ENCODE measurements around the gene PPFIA2. TPM values are rescaled to one million over a fixed set of nuclear protein-coding genes. Genes with fewer than 3 reads are reported as not detected.
"Not testable (repeated sequence)": the region's sequence is repeated elsewhere in the genome, so short reads cannot be mapped to it uniquely, and the experiment has no call there.

The PPFIA2 gene
- total RNA-seq, 1 donor from 2014 or later: 152 TPM

DNA sequence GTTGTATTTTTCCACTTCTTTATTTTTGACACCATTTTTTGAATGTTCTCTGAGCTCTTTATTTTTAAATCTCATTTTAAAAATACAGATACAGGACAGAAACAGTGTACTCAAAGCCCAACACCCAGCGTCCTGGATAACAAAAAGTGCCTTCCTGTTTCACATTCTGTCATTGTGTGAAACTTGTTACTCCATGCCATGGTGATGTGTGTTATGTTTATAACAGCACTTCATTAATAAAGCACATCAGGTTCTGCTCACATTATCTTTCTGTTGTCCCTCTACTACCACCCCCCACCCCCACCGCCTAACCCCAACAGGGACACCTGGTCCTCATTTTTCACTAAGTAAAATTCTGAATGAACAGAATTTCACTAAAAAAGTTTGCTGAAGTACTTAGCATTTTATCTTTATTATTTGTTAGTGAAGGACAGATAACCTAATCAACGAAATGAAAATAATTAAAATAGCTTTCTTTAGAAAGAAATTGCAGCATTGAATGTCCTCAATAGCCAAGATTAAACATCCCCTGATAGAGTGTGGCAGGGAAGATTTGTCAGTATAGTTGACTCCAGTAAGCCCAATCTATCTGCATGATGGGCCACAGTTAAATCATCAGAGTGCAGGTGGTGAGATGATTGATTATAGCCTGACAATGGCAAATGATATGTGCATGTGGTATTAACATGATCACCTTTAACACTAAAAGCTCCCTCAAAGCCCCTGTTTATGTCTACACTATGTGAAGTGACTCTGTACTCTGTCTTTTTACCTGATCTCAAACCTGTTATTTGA, 527.4 kb downstream of the PPFIA2 start:
- DNase-seq (ENCODE audit: low spot score in 2 of 2): no peak
- FAIRE-seq: no peak

GRCh38 chr12:81229759-81230158, 529.4 kb downstream of the PPFIA2 start:
- FAIRE-seq (no peak), DNase-seq (ENCODE audit: low spot score in 2 of 2) (no peak)

DNA sequence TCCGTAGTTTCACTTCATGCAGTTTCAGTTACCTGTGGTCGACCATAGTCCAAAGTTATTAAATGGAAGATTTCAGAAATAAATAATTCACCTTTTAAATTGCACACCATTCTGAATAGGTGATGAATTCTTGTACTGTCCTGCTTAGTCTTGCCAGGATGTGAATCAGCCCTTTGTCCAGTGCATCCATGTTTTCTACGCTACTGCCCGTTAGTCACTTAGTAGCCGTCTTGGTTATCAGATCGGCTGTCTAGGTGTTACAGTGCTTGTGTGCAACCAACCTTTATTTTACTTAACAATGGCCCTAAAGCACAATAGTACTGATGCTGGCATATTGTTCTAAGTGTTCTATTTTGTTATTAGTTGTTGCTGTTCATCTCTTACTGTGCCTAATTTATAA, 534.5 kb downstream of the PPFIA2 start:
- FAIRE-seq (no peak), DNase-seq (ENCODE audit: low spot score in 2 of 2) (no peak)

- DNase-seq (ENCODE audit: low spot score in 2 of 2): no peak
- FAIRE-seq: no peak
These were observed 536.1 kb downstream of the PPFIA2 start for GRCh38 chr12:81222846-81223592.

- no peak for FAIRE-seq
- no peak for DNase-seq (ENCODE audit: low spot score in 2 of 2)
These were observed 537.5 kb downstream of the PPFIA2 start for GRCh38 chr12:81221681-81222080.

DNA sequence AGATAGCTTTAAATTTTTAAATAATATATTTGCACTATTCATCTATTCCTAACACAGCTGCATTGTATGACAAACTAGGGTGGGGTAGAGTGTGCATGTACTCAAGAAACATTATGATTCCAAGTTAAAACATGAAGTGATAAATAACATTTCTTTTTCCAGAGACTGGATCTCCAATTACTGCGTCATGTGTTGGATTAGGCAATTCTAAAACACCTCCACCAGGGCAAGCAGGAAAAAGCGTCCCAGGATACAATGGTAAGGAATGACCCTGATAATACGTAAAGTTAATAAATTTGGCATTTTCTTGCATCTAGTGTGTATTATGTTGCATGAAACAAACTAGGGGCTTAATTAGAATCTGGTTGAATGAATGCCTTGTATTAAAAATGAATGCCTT, 542.4 kb downstream of the PPFIA2 start:
- FAIRE-seq (no peak), DNase-seq (ENCODE audit: low spot score in 2 of 2) (no peak)

DNA sequence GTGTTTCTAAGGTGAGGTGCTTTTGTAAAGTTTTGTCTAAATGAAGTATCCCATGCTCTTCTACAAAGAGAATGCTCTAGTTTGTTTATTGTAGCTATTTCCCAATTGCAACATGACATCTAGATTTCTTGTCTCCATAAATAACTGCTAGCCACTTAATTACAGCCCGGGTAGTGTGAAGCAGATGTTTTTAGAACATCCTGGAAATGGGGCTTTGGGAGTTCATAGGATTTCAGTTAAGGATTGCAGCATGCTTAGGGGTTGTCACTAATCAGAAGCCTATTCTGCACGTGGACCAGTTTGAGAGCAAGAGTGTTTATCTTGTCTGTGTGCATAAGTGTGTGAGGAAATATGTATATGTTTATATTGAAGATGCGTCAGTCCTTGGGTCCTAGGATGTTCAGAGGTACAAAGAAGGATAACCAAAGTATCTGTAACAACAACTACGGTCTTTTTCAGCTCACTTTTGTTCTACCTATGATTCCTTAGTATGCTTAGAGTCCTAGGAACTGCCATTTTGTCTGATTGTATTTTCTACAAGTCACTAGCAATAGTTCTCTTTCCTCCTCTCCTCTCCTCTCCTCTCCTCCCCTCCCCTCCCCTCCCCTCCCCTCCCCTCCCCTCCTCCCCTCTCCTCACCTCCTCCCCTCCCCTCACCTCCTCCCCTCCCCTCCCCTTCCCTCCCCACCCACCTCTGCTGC, 546.0 kb downstream of the PPFIA2 start:
- FAIRE-seq: no peak
- DNase-seq (ENCODE audit: low spot score in 2 of 2): no peak

GRCh38 chr12:81211306-81211705, 547.8 kb downstream of the PPFIA2 start:
- no peak for DNase-seq (ENCODE audit: low spot score in 2 of 2)
- no peak for FAIRE-seq

DNA sequence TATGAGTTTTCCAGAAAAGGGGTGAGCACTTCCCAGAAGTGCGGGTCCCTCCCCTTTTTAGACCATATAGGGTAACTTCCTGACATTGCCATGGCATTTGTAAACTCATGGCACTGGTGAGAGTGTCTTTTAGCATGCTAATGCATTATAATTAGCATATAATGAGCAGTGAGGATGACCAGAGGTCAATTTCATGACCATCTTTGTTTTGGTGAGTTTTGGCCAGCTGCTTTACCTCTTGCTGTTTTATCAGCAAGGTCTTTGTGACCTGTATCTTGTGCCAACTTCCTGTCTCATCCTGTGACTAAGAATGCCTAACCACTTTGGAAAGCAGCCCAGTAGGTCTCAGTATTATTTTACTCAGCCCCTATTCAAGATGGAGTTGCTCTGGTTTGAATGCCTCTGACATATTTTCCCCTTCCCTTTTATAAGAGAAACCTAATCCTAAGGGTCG, 549.4 kb downstream of the PPFIA2 start:
- not testable (repeated sequence) for DNase-seq (ENCODE audit: low spot score in 2 of 2); FAIRE-seq

- no peak for DNase-seq (ENCODE audit: low spot score in 2 of 2)
- FAIRE-seq: no peak
These were observed 550.1 kb downstream of the PPFIA2 start for GRCh38 chr12:81209012-81209411.

- FAIRE-seq (no peak), DNase-seq (ENCODE audit: low spot score in 2 of 2) (no peak)
These were observed 550.8 kb downstream of the PPFIA2 start for GRCh38 chr12:81208187-81208911.

Data from frontal cortex (tissue), 4 donors.